Activated T-cell treated with anti-CD3 and anti-CD28 coated beads, Interleukin-2, amount 50 U/mL, for 1 hour (primary cell): ENCODE measurements around the gene PDRG1.

Source experiments
- DNase-seq: peaks from one replicate; pipeline ENCODE4 v3.0.0-alpha.2; 2020

Gene PDRG1

DNA sequence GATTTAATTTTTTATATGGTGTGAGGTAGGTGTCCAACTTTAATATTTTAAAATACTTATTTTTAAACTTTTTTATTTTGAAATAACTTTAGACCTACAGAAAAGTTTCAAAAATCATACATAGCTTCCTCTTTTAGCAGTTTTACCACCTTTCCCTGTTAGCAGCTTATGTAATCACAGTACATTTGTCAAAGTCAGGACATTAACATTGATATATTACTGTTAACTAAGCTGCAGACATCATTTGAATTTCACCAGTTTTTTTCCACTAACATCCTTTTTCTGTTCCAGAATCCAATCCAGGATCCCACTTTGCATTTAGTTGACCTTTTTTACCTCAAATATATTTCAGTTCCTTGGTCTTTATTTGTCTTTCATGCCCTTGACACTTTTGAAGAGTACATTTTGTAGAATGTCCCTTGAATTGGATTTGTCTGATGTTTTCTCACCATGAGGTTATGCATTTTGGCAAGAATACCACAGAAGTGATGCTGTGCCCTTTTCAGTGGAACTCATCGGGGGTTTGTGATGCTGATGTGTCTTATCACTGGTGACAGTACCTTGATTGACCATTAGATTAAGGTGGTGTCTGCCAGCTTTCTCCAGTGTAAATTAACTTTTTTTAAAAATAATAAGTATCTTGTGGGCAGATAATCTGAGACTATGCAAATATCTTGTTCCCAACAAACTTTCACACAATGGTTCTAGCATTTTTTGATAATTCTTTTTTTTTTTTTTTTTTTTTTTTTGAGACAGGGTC is 48.0 kb downstream of the PDRG1 start:
- no peak for DNase-seq

- no peak for DNase-seq
Observed at GRCh38 chr20:31901615-31902014, 50.2 kb downstream of the PDRG1 start.

DNA sequence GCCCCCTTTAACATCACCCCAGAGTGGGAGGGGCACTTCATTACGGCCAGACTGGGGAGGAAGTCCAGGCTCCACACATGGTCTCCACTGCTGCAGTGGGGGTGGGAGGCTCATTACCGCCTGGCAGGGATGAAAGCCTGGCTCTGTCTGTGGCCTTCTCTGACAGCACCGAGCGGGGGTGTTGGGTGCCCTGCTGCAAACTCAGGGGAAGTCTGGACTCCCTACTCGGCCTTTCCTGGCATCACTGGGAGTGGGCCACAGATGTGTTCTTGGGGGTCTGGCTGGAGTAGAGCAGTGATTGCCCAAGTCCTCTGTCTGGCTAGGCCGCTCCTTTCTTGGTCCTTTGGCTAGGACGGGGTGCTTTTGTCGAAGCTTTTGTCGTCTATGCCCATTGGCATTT is 54.3 kb downstream of the PDRG1 start:
- no peak for DNase-seq

GRCh38 chr20:31896049-31896448 is 55.8 kb downstream of the PDRG1 start:
- no peak for DNase-seq

GRCh38 chr20:31894980-31895675 is 56.7 kb downstream of the PDRG1 start:
- DNase-seq = no peak
